Measurements from ENCODE around the gene DIP2B.

- TF ChIP-seq CTCF (conservative IDR thresholded peaks at IDR 0.05 in 1 of 2, IDR thresholded peaks at IDR 0.05 in 1 of 2; ENCODE audit: low read depth in 1 of 2, low read length in 2 of 2) (no peak), EZH2 (IDR thresholded peaks at IDR 0.05; ENCODE audit: low read length, missing control alignments) (no peak)
These were observed 155.6 kb downstream of the DIP2B start for GRCh38 chr12:50660425-50660822.
